KOPT-K1 (cell line): ENCODE measurements around the gene FOCAD.

ENCODE experiments used
- H3K27ac ChIP-seq: fragments of 200-600 bp; sonication (generic); 2 replicates; pipeline ENCODE4 v1.5.1; 2016; ENCODE audit warnings: antibody characterized with exemption, mild to moderate bottlenecking, low read depth, low read length; ENCODE audit not compliant: poor library complexity, severe bottlenecking
- H3K36me3 ChIP-seq: fragments of 200-600 bp; sonication (generic); 2 replicates; pipeline ENCODE4 v1.5.1; 2017; ENCODE audit warnings: antibody characterized with exemption, mild to moderate bottlenecking, low read length, moderate library complexity; ENCODE audit not compliant: insufficient read depth
- H3K9me3 ChIP-seq: fragments of 200-600 bp; sonication (generic); 2 replicates; pipeline ENCODE4 v1.5.1; 2017; ENCODE audit warnings: antibody characterized with exemption, low read length, mild to moderate bottlenecking; ENCODE audit not compliant: insufficient read depth, poor library complexity, severe bottlenecking

The FOCAD gene

GRCh38 chr9:20734275-20734674 is 50.2 kb downstream of the FOCAD start:
- H3K27ac ChIP-seq: no peak overlapping the region
- H3K9me3 ChIP-seq: no peaks in the 10 kb centered on the region
- no peaks in the 10 kb centered on the region for H3K36me3 ChIP-seq

- Histone ChIP-seq H3K36me3 (no peaks in the 10 kb centered on the region; the same call in 1 of the 2 replicates), H3K9me3 (no peaks in the 10 kb centered on the region), H3K27ac (no peak overlapping the region)
These were observed 56.2 kb downstream of the FOCAD start for GRCh38 chr9:20740304-20740703.

DNA sequence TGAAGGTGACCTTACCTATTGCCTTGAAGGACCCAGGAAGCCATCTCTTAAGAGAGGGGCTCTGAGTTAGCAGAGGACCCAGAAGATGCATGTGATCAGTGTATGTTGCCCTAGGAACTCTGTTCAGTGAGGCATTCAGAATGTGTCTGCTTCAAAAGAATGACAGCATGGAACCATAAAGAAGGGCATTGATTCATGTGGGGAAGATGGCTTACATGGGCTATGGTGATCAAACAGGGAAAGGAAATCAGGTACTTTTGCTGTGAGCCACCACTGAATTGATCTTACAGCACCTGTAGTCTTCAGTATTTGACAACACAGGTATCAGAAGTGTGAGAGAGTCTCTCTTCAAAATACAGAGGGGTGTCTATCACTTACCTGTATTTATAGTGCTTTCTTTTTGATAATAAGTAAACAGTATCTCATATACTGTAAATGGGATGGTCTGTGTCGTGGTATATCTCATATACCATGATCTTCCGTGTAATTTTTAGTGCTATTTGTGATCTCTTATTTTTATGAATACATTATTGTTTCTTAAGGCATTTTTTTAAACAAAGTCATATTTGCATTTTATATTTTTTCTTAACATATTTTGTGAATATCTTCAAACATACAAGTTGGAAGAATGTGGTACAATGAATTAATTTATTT is 57.0 kb downstream of the FOCAD start:
- no peaks in the 10 kb centered on the region; the same call in 1 of the 2 replicates for H3K36me3 ChIP-seq
- no peak overlapping the region for H3K27ac ChIP-seq

GRCh38 chr9:20742833-20743232 is 58.8 kb downstream of the FOCAD start:
- H3K27ac ChIP-seq: no peak overlapping the region
- no peaks in the 10 kb centered on the region for H3K9me3 ChIP-seq
- H3K36me3 ChIP-seq: no peaks in the 10 kb centered on the region; the same call in 1 of the 2 replicates

More for the DNA sequence above, 57.0 kb downstream of the FOCAD start:
- H3K9me3 ChIP-seq: no peaks in the 10 kb centered on the region

DNA sequence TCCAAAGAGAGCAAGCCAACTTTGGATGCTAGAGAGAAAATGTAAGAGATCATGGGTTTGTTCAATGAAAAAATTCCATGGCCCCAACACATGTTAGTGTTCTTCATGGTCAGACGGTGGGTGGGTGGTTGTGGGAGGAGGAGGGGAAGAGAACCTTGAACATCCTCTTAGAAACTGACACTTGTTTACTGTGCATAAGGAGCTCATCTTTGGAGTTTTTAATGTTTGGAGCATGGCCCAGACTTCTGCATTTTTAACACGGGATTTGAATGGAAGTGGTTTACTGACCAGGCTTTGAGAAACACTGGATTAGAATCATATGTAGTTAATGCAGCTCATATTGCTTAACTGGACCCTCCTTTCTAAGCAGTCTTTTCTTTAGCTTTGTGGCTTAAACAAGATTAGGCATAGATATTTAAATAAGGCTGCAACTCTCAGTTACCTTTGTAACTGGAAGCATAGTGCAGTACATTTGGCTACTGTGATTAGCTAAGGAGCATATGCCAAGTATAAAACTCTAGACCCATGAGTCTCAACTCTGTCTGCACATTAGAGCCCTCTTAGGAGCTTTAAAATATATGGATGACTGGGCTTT is 60.1 kb downstream of the FOCAD start:
- H3K27ac ChIP-seq: no peak overlapping the region
- H3K36me3 ChIP-seq: no peaks in the 10 kb centered on the region; the same call in 1 of the 2 replicates
- H3K9me3 ChIP-seq: no peaks in the 10 kb centered on the region

- Histone ChIP-seq H3K36me3 (no peaks in the 10 kb centered on the region; the same call in 1 of the 2 replicates), H3K9me3 (no peaks in the 10 kb centered on the region), H3K27ac (no peak overlapping the region)
These were observed 62.9 kb downstream of the FOCAD start for GRCh38 chr9:20746967-20747366.

DNA sequence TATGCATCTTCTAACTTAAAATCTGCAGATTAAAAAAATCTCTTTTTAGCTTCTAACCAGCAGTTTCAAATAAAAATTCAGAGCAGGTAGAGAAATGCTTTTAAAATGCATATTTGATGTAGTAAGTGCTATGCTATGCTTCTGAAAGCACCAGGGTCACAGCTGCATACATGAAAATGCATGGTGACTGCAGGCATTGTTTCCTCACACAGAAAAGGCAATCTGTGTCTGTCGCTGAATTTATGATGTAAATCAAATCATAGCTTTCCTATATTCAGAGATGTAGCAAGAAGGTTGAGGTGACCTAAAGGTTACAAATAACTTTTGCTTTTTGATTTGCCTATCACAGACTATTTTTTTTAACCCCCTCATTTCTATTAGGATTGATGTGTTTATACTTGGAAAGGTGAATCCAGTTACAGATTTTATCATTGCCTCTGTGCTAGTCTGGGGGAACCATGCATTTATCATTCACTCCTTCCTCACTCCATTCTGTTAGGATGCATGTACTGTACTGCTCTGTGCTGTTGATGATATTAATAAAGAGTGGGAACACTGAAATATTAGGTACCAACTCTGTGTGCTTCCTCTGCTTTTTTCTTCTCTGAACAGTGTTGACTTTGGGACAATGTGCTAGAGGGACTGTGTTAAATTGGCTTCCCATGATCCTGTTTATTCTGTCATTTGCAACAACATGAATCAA is 65.6 kb downstream of the FOCAD start:
- Histone ChIP-seq H3K36me3 (no peaks in the 10 kb centered on the region), H3K9me3 (no peaks in the 10 kb centered on the region), H3K27ac (no peak overlapping the region)

DNA sequence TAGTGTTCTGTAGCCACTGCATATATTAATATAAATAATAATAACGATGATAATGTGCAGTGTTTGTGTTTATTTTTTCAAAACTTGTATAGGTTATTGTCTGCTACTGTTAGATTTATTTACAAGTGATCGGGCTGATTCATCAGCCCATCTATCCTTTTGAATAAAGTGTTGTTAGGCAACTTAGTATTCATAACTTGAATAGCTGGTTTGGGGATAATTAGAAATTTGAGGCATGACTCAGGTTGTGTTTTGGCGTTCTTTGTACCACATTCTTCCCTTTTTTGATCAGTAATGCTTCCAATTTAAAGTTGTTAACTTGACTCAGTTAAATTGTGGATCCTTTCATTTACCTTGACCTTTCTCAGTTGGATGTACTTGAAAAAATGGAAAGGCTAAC is 69.7 kb downstream of the FOCAD start:
- no peaks in the 10 kb centered on the region for H3K9me3 ChIP-seq
- H3K27ac ChIP-seq: no peak overlapping the region
- no peaks in the 10 kb centered on the region for H3K36me3 ChIP-seq

DNA sequence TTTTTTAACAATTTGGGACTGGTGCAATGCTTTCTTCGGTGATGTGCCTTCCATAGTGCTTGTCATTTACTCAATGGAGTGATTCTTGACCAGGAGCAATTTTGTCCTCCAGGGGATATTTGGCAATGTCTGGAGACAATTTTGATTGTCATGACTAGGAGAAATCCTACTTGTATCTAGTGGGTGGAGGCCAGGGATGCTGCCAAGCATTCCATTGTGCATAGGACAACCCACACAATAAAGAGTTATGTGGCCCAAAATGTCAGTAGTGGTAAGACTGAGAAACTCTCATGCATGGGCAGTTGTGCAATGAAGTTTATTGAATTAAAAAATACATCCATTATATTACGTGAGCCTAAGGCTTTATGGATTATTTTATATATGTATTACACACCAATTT is 70.5 kb downstream of the FOCAD start:
- Histone ChIP-seq H3K9me3 (no peaks in the 10 kb centered on the region), H3K36me3 (no peaks in the 10 kb centered on the region), H3K27ac (no peak overlapping the region)

GRCh38 chr9:20760246-20760891 is 76.3 kb downstream of the FOCAD start:
- Histone ChIP-seq H3K36me3 (0 out of 2 replicates have a peak, but pooled peaks cover 2% of the 10 kb centered on the region), H3K27ac (no peak overlapping the region), H3K9me3 (no peaks in the 10 kb centered on the region)

DNA sequence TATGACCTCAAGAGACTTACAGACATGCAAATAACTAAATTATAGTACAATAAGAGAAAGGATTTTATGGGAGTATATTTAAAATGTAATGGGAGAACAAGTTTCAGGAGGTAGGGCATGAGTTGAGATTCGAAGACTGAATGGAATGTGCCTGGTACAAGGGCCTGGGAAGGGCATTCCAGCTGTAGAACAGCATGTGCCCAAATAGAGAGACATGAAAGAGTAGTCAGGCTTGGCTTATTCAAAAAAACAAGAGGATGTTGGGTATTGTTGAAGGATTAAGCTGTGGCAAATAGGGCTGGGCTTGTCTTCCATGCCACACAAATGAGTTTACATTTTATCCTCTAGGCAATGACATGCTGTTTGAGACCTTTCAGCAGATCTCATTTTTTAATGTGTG is 86.9 kb downstream of the FOCAD start:
- H3K27ac ChIP-seq: no peak overlapping the region
- H3K36me3 ChIP-seq: peaks cover 33% of the 10 kb centered on the region
- H3K9me3 ChIP-seq: no peaks in the 10 kb centered on the region

- H3K9me3 ChIP-seq: no peaks in the 10 kb centered on the region
- H3K27ac ChIP-seq: no peak overlapping the region
- H3K36me3 ChIP-seq: peaks cover 31% of the 10 kb centered on the region
These were observed 87.7 kb downstream of the FOCAD start for GRCh38 chr9:20771729-20772128.

DNA sequence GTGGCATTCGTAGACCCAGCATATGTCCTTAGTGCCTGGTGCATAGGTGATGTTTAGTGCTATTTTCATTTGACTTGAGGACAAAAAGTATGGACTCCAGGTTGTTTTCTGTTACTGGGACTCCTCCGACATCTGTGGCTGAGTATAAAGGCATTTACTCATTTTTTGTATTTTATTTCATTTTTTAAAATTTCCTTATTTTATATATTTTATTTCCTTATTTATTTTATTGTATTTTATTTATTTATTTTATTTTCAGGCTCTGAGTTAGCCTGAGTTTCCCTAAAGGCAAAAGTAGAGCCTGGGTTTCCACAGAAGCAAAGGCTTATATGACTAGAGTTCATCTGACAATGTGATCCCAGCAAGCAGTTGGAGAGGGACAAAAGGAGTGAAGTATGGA is 91.6 kb downstream of the FOCAD start:
- Histone ChIP-seq H3K9me3 (no peaks in the 10 kb centered on the region), H3K36me3 (peaks cover 15% of the 10 kb centered on the region), H3K27ac (no peak overlapping the region)

DNA sequence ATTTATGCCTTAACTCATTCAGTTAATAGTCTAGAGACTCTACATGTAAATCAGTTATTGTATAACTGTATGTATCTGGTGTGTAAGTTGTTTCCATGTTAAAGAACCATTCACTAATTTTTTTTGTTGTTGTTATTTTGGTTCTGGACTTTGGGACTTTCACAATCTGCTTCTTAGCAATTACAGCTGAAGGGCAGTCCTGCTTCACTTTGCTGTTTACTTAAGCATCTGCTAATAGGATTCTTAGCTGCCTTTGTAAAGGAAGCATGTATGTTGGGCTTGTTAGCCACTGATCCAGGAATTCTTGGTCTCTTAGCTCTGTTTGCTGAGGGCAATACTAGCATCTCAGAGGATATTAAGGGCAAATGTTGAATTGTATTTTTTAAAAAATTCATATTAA is 97.0 kb downstream of the FOCAD start:
- no peaks in the 10 kb centered on the region for H3K36me3 ChIP-seq
- H3K9me3 ChIP-seq: no peaks in the 10 kb centered on the region
- no peak overlapping the region for H3K27ac ChIP-seq

GRCh38 chr9:20782289-20782688 is 98.2 kb downstream of the FOCAD start:
- Histone ChIP-seq H3K27ac (no peak overlapping the region), H3K36me3 (no peaks in the 10 kb centered on the region), H3K9me3 (no peaks in the 10 kb centered on the region)
